ENCODE data around the gene LSM12.

LSM12 gene

GRCh38 chr17:43984521-43984920 lies 82.0 kb downstream of the LSM12 start:
- DNase-seq: no peak

All from activated gamma-delta T cell (primary cell).